ENCODE data around the gene SLC6A13.

DNA sequence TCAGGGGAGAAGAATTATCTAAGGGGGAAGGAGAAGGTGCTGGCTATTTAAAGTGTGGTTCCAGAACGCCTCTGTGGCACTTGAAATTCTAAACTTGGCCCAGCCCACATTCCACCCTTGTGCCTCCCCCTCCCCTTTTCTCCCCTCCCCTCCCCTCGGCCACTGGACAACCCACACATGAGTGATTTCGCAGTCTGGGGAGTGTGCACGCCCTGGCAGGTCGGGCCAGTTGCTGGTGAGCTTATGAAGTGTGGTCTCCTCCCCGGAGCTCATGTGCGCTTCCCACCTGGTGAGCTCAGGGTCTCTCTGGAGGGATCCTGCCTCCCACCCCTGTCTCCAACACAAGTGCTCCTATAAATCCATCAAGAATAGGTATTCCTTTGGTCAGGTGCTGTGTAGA lies at the start of gene SLC6A13:
- TF ChIP-seq CTCF (IDR thresholded peaks at IDR 0.05; ENCODE audit: control extremely low read depth in 1 of 3, insufficient read depth in 1 of 3, low read depth in 1 of 3, low read length in 3 of 3) (no peak), TEAD4 (IDR thresholded peaks at IDR 0.05; ENCODE audit: low read depth, low read length) (no peak), JUND (IDR thresholded peaks at IDR 0.05; ENCODE audit: low read length) (no peak), EGR1 (IDR thresholded peaks at IDR 0.05; ENCODE audit: borderline replicate concordance, low read depth, low read length) (no peak), USF2 (IDR thresholded peaks at IDR 0.05; ENCODE audit: low read length) (no peak)
